CD14-positive monocyte (primary cell): ENCODE measurements around the gene DCUN1D4. TPM values are rescaled to one million over a fixed set of nuclear protein-coding genes. Genes with fewer than 3 reads are reported as not detected.

Experiments used
- DNase-seq, 3 donors: peaks; one replicate each; pipeline ENCODE4 v3.0.0-alpha.2; 2011 to 2022
- H2AFZ ChIP-seq: 2 replicates; pipeline ENCODE4 v1.6.0; 2012; ENCODE audit warnings: mild to moderate bottlenecking, low read depth, low read length, inconsistent platforms; ENCODE audit not compliant: insufficient read depth, poor library complexity, severe bottlenecking
- H3K27ac ChIP-seq, 2 donors: 1 replicate in 1 of 2; 2 replicates in 1 of 2; pipeline ENCODE4 v1.5.1; 2012 to 2013; ENCODE audit warnings: low read length in 2 of 2, control low read depth in 1 of 2, inconsistent platforms in 1 of 2, low read depth in 1 of 2, mild to moderate bottlenecking in 1 of 2
- H3K27me3 ChIP-seq, 2 donors: one replicate each; pipeline versions ENCODE4 v1.6.0 to v1.6.1; 2011 to 2013; ENCODE audit warnings: low read length in 2 of 2; ENCODE audit not compliant: control insufficient read depth in 2 of 2, insufficient read depth in 2 of 2
- H3K36me3 ChIP-seq, 2 donors: replicated peaks in 1 of 2; 1 replicate in 1 of 2; 2 replicates in 1 of 2; pipeline versions ENCODE4 v1.5.1 to v1.6.1; 2012 to 2013; ENCODE audit warnings: low read length in 2 of 2, control low read depth in 1 of 2, inconsistent platforms in 1 of 2, mild to moderate bottlenecking in 1 of 2; ENCODE audit not compliant: insufficient read depth in 2 of 2, control insufficient read depth in 1 of 2
- H3K4me1 ChIP-seq, 2 donors: 1 replicate in 1 of 2; 2 replicates in 1 of 2; pipeline versions ENCODE4 v1.5.1 to v1.6.1; 2012 to 2013; ENCODE audit warnings: low read length in 2 of 2, control low read depth in 1 of 2, inconsistent platforms in 1 of 2, mild to moderate bottlenecking in 1 of 2, moderate library complexity in 1 of 2; ENCODE audit not compliant: insufficient read depth in 2 of 2, control insufficient read depth in 1 of 2
- H3K4me2 ChIP-seq: replicated peaks from 2 replicates; pipeline ENCODE3; 2012; ENCODE audit warnings: low read length, moderate library complexity, mild to moderate bottlenecking; ENCODE audit not compliant: poor library complexity, severe bottlenecking; ENCODE audit errors: extremely low read depth
- H3K4me3 ChIP-seq, 3 experiments: fragments of 200-600 bp in 1 of 3; sonication (generic) in 1 of 3; replicated peaks in 1 of 3; 1 replicate in 2 of 3; 2 replicates in 1 of 3; pipeline ENCODE4 v1.5.1; 2011 to 2013; ENCODE audit warnings: low read length in 3 of 3, mild to moderate bottlenecking in 3 of 3, control low read depth in 2 of 3, low read depth in 2 of 3, inconsistent platforms in 1 of 3, moderate library complexity in 1 of 3
- H3K79me2 ChIP-seq: 2 replicates; pipeline ENCODE4 v1.6.0; 2012; ENCODE audit warnings: mild to moderate bottlenecking, control low read depth, inconsistent platforms, low read length, moderate library complexity; ENCODE audit not compliant: insufficient read depth
- H3K9ac ChIP-seq: 2 replicates; pipeline ENCODE4 v1.6.0; 2017; ENCODE audit warnings: low read length, mild to moderate bottlenecking; ENCODE audit not compliant: insufficient read depth, poor library complexity, severe bottlenecking
- H3K9me3 ChIP-seq, 2 donors: replicated peaks in 1 of 2; 1 replicate in 1 of 2; 2 replicates in 1 of 2; pipeline versions ENCODE4 v1.5.1 to v1.6.1; 2012 to 2013; ENCODE audit warnings: low read length in 2 of 2, control low read depth in 1 of 2; ENCODE audit not compliant: control insufficient read depth in 1 of 2, insufficient read depth in 1 of 2
- H4K20me1 ChIP-seq: 2 replicates; pipeline ENCODE4 v1.6.0; 2012; ENCODE audit warnings: mild to moderate bottlenecking, low read length, control low read depth, moderate library complexity; ENCODE audit not compliant: insufficient read depth
- H3K27ac Mint-ChIP-seq, 7 donors: one replicate each; pipeline ENCODE4 v1.8.0; 2020; ENCODE audit warnings: mild to moderate bottlenecking in 7 of 7, mixed read lengths in 7 of 7, moderate library complexity in 6 of 7, inconsistent platforms in 2 of 7
- H3K27me3 Mint-ChIP-seq, 3 donors: one replicate each; pipeline ENCODE4 v1.8.0; 2021 to 2022; ENCODE audit warnings: low read depth in 3 of 3, mild to moderate bottlenecking in 3 of 3, mixed read lengths in 3 of 3, moderate library complexity in 3 of 3, inconsistent platforms in 1 of 3
- H3K36me3 Mint-ChIP-seq, 2 donors: one replicate each; pipeline ENCODE4 v1.8.0; 2020; ENCODE audit warnings: mixed read lengths in 2 of 2, inconsistent platforms in 1 of 2, mild to moderate bottlenecking in 1 of 2
- H3K4me1 Mint-ChIP-seq: one replicate; pipeline ENCODE4 v1.8.0; 2020; ENCODE audit warnings: mild to moderate bottlenecking, mixed read lengths
- H3K4me3 Mint-ChIP-seq, 2 donors: one replicate each; pipeline ENCODE4 v1.8.0; 2020; ENCODE audit warnings: mild to moderate bottlenecking in 2 of 2, mixed read lengths in 2 of 2, moderate library complexity in 1 of 2
- H3K9me3 Mint-ChIP-seq, 7 donors: one replicate each; pipeline ENCODE4 v1.8.0; 2020 to 2022; ENCODE audit warnings: mixed read lengths in 7 of 7, mild to moderate bottlenecking in 6 of 7, moderate library complexity in 6 of 7, inconsistent platforms in 2 of 7
- WGBS: methylation state at CpG from one replicate; pipeline ENCODE4 v1.1.5; 2013; ENCODE audit warnings: missing lambda C conversion rate; ENCODE audit not compliant: insufficient coverage; 5-methylcytosine and 5-hydroxymethylcytosine counted together
- intact Hi-C, 2 donors: fragments of 100-400 bp; cut with micrococcal nuclease; formaldehyde crosslinking; loops; one replicate each; pipeline versions ENCODE4 v1.15.0 to v1.15.1; 2023
- polyA plus RNA-seq, 3 donors: library from polyadenylated mRNA; depleted of rRNA in 1 of 3; unstranded in 2 of 3; stranded (reverse) in 1 of 3; fragments of 300-500 nt in 2 of 3; fragments of >200 nt in 1 of 3; fragmentation: Illumina TruSeq in 2 of 3; gene quantifications; 1 replicate in 2 of 3; 2 replicates in 1 of 3; pipeline ENCODE4 v1.2.3, GENCODE V29; 2012 to 2021
- TF ChIP-seq, protein P1 (sequence below): fragments of 200-600 bp; IDR thresholded peaks from one replicate; pipeline ENCODE4 v1.8.0; 2022; ENCODE audit warnings: antibody characterized with exemption, mild to moderate bottlenecking

DCUN1D4 gene
- polyA plus RNA-seq, 3 donors: 4.7 to 15.2 (median 6.9) TPM

DNA sequence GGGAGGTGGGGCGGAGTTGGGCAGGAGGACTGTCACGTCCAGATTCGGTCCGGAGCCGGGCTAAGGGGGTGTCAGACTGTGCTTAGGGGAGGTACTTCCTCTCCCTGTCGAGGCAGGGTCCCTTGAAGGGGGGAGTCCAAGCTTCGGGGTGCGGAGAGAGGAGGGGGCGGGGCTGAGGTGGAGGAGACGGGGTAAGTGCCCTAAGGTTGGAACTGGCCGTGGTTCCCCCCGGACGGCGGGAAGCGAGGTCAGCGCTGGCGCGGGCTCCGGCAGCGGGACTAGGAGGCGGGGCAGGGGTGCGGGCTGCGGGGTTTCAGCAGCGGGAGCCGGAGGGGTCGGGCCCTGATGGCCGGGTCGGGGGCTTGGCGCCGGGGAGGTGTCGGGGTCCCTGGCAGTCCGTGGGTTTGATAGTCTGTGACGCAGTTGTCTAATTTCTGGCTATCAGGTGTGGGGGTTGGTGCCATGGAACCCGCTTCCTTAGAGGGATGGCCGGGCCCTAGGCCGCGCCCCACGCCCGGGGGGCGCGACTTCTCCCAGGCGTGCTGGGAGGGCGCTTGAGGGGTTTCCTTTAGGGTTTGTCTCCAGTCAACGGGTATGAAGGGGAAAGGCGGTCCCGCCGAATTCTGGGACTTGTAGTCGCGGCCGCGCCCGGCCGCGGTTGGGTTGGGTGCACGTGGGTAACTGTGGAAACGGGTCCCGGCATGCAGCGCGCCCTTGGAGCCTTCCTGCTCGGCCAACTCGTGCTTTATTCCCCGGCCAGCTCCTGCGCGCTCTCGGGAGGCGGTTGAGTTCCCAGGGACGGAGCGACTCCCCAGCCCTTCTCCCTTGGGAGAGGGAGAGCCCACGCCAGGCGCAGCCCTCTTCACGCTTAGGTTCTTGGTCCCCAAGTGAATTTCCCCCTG lies 1.5 kb downstream of the DCUN1D4 start:
- peaks cover 8% of the 10 kb centered on the region for H4K20me1 ChIP-seq
- peaks cover 13 to 22% of the 10 kb centered on the region in 2 donors for H3K4me1 ChIP-seq
- Mint-ChIP-seq H3K9me3 (peaks cover 0 to 3% (median 0%) of the 10 kb centered on the region in 7 donors), H3K36me3 (peaks cover 0 to 7% of the 10 kb centered on the region in 2 donors), H3K27ac (peak overlapping the region in 5 of 7 donors; percentile 26 to 83 (median 45)), H3K4me1 (peaks cover 14% of the 10 kb centered on the region), H3K4me3 (peak overlapping the region; percentile 87 to 94), H3K27me3 (peaks cover 2 to 5% (median 4%) of the 10 kb centered on the region in 3 donors)
- H3K36me3 ChIP-seq: no peaks in the 10 kb centered on the region
- H3K27me3 ChIP-seq: peaks cover 0 to 9% of the 10 kb centered on the region in 2 donors
- WGBS: under 1% methylated on average over 65 of the region's 71 CpGs
- TF ChIP-seq, protein P1, sequence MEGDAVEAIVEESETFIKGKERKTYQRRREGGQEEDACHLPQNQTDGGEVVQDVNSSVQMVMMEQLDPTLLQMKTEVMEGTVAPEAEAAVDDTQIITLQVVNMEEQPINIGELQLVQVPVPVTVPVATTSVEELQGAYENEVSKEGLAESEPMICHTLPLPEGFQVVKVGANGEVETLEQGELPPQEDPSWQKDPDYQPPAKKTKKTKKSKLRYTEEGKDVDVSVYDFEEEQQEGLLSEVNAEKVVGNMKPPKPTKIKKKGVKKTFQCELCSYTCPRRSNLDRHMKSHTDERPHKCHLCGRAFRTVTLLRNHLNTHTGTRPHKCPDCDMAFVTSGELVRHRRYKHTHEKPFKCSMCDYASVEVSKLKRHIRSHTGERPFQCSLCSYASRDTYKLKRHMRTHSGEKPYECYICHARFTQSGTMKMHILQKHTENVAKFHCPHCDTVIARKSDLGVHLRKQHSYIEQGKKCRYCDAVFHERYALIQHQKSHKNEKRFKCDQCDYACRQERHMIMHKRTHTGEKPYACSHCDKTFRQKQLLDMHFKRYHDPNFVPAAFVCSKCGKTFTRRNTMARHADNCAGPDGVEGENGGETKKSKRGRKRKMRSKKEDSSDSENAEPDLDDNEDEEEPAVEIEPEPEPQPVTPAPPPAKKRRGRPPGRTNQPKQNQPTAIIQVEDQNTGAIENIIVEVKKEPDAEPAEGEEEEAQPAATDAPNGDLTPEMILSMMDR: no peak
- DNase-seq: peak; percentile 65 to 75 (median 72)
- peak overlapping the region; percentile 4 to 44 for H3K27ac ChIP-seq
- intact Hi-C loops: loop anchor here in 1 of 2 donors (5.0 to 10.0 kb wide), 4 partner anchors 60 to 1523 kb away; partner anchors contain the start of genes SCFD2 and SGCB
- H2AFZ ChIP-seq: peak overlapping the region; percentile 95
- H3K9ac ChIP-seq: peak overlapping the region; percentile 70
- no peaks in the 10 kb centered on the region for H3K9me3 ChIP-seq
- H3K4me3 ChIP-seq: peak overlapping the region; percentile 71 to 96 (median 86)
- peaks cover 51% of the 10 kb centered on the region for H3K79me2 ChIP-seq
- H3K4me2 ChIP-seq: peak overlapping the region; percentile 100

DNA sequence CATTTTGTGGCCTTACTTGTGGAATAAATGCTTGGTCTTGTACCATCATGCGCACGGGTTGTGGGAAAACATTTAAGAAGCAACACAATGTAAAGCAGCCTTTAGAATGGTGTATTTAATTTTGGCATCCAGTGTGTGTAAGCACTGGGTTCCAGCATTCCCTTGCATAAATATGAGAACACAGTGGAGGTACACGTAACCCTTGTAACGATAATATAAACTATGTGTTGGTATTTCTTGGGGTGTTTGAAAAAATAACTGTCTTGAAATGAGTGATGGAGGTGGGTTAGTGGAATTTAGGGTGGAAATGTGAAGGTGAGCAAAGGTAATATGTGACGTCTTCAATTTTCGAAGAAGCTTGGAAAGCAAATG lies 2.1 kb downstream of the DCUN1D4 start:
- WGBS: 94% methylated on average over 2 of the region's 6 CpGs
- Mint-ChIP-seq H3K36me3 (peaks cover 0 to 7% of the 10 kb centered on the region in 2 donors), H3K27me3 (peaks cover 2 to 5% (median 3%) of the 10 kb centered on the region in 3 donors), H3K4me3 (peak overlapping the region; percentile 87 to 94), H3K27ac (peak overlapping the region in 1 of 7 donors; percentile 20), H3K9me3 (peaks cover 0 to 3% (median 0%) of the 10 kb centered on the region in 7 donors), H3K4me1 (peaks cover 16% of the 10 kb centered on the region)
- Histone ChIP-seq H3K36me3 (no peaks in the 10 kb centered on the region), H3K4me1 (peaks cover 13 to 22% of the 10 kb centered on the region in 2 donors), H3K27me3 (peaks cover 0 to 9% of the 10 kb centered on the region in 2 donors), H3K4me3 (peak overlapping the region; percentile 71 to 96 (median 86)), H3K4me2 (peak overlapping the region; percentile 100), H3K9me3 (no peaks in the 10 kb centered on the region), H3K79me2 (peaks cover 55% of the 10 kb centered on the region), H4K20me1 (peaks cover 8% of the 10 kb centered on the region), H3K9ac (peak overlapping the region; percentile 70), H2AFZ (peak overlapping the region; percentile 95), H3K27ac (peak overlapping the region in 1 of 2 donors; percentile 44)
- TF ChIP-seq, protein P1: no peak
- intact Hi-C loops: loop anchor here in 1 of 2 donors (10.0 kb wide), 2 partner anchors 60 to 190 kb away; partner anchors contain the start of gene SGCB
- no peak for DNase-seq
